Measurements from ENCODE around the gene BIRC3. TPM values are rescaled to one million over a fixed set of nuclear protein-coding genes. Genes with fewer than 3 reads are reported as not detected.
A peak's percentile ranks its signal among the peaks of the same experiment; 100 is the strongest.

BIRC3 gene
- total and polyA plus RNA-seq, 2 donors from 2014 or later, result 3.9 to 110 TPM

- no peak overlapping the region for H3K27ac ChIP-seq (ENCODE audit: low read depth in 2 of 2, low read length in 2 of 2)
- FAIRE-seq (no peak), DNase-seq (peak in 3 of 5 donors; percentile 39 to 57 (median 53))
- peaks cover 0 to 3% (median 0%) of the 10 kb centered on the region in 3 donors for H3K4me1 ChIP-seq (ENCODE audit: control insufficient read depth in 2 of 3, insufficient read depth in 2 of 3, low read depth in 1 of 3, low read length in 3 of 3)
- no peak overlapping the region for H3K9ac ChIP-seq (ENCODE audit: low read length in 3 of 3)
- H3K9me3 ChIP-seq (ENCODE audit: control insufficient read depth in 2 of 3, insufficient read depth in 1 of 3, low read length in 3 of 3), result no peaks in the 10 kb centered on the region
- TF ChIP-seq CTCF (IDR thresholded peaks at IDR 0.05; ENCODE audit: borderline replicate concordance, extremely low read depth, insufficient read depth), result no peak
- H3K36me3 ChIP-seq (ENCODE audit: control insufficient read depth in 2 of 3, insufficient read depth in 3 of 3, low read length in 3 of 3), result no peaks in the 10 kb centered on the region
- H3K4me3 ChIP-seq (ENCODE audit: low read length in 3 of 3), result no peak overlapping the region
- no peaks in the 10 kb centered on the region for H3K27me3 ChIP-seq (ENCODE audit: control insufficient read depth, insufficient read depth, low read length)
- intact Hi-C loops (cut with DNase I), result no loop called here
These were observed 36.9 kb upstream of the BIRC3 start for GRCh38 chr11:102280245-102280833.

GRCh38 chr11:102283116-102283485 lies 34.2 kb upstream of the BIRC3 start:
- no peaks in the 10 kb centered on the region for H3K27me3 ChIP-seq (ENCODE audit: control insufficient read depth, insufficient read depth, low read length)
- no peak overlapping the region for H3K4me3 ChIP-seq (ENCODE audit: low read length in 3 of 3)
- H3K27ac ChIP-seq (ENCODE audit: low read depth in 2 of 2, low read length in 2 of 2), result no peak overlapping the region
- H3K9me3 ChIP-seq (ENCODE audit: control insufficient read depth in 2 of 3, insufficient read depth in 1 of 3, low read length in 3 of 3), result no peaks in the 10 kb centered on the region
- intact Hi-C loops (cut with DNase I), result no loop called here
- no peak for TF ChIP-seq CTCF (IDR thresholded peaks at IDR 0.05; ENCODE audit: borderline replicate concordance, extremely low read depth, insufficient read depth)
- peaks cover 0 to 3% (median 0%) of the 10 kb centered on the region in 3 donors for H3K4me1 ChIP-seq (ENCODE audit: control insufficient read depth in 2 of 3, insufficient read depth in 2 of 3, low read depth in 1 of 3, low read length in 3 of 3)
- DNase-seq (no peak), FAIRE-seq (no peak)
- no peak overlapping the region for H3K9ac ChIP-seq (ENCODE audit: low read length in 3 of 3)
- H3K36me3 ChIP-seq (ENCODE audit: control insufficient read depth in 2 of 3, insufficient read depth in 3 of 3, low read length in 3 of 3), result no peaks in the 10 kb centered on the region

- no peak for DNase-seq
- no peak overlapping the region for H3K4me3 ChIP-seq (ENCODE audit: low read length in 3 of 3)
- H3K9ac ChIP-seq (ENCODE audit: low read length in 3 of 3), result no peak overlapping the region
- FAIRE-seq, result no peak
- peaks cover 0 to 3% (median 0%) of the 10 kb centered on the region in 3 donors for H3K4me1 ChIP-seq (ENCODE audit: control insufficient read depth in 2 of 3, insufficient read depth in 2 of 3, low read depth in 1 of 3, low read length in 3 of 3)
- intact Hi-C loops (cut with DNase I), result no loop called here
- H3K9me3 ChIP-seq (ENCODE audit: control insufficient read depth in 2 of 3, insufficient read depth in 1 of 3, low read length in 3 of 3), result no peaks in the 10 kb centered on the region
- H3K27ac ChIP-seq (ENCODE audit: low read depth in 2 of 2, low read length in 2 of 2), result no peak overlapping the region
- no peak for TF ChIP-seq CTCF (IDR thresholded peaks at IDR 0.05; ENCODE audit: borderline replicate concordance, extremely low read depth, insufficient read depth)
- no peaks in the 10 kb centered on the region for H3K27me3 ChIP-seq (ENCODE audit: control insufficient read depth, insufficient read depth, low read length)
- H3K36me3 ChIP-seq (ENCODE audit: control insufficient read depth in 2 of 3, insufficient read depth in 3 of 3, low read length in 3 of 3), result no peaks in the 10 kb centered on the region
These were observed 33.3 kb upstream of the BIRC3 start for GRCh38 chr11:102284008-102284407.

GRCh38 chr11:102286292-102286691 lies 31.0 kb upstream of the BIRC3 start:
- Histone ChIP-seq H3K27me3 (ENCODE audit: control insufficient read depth, insufficient read depth, low read length) (no peaks in the 10 kb centered on the region), H3K4me1 (ENCODE audit: control insufficient read depth in 2 of 3, insufficient read depth in 2 of 3, low read depth in 1 of 3, low read length in 3 of 3) (no peaks in the 10 kb centered on the region), H3K27ac (ENCODE audit: low read depth in 2 of 2, low read length in 2 of 2) (no peak overlapping the region), H3K36me3 (ENCODE audit: control insufficient read depth in 2 of 3, insufficient read depth in 3 of 3, low read length in 3 of 3) (no peaks in the 10 kb centered on the region), H3K9me3 (ENCODE audit: control insufficient read depth in 2 of 3, insufficient read depth in 1 of 3, low read length in 3 of 3) (no peaks in the 10 kb centered on the region), H3K9ac (ENCODE audit: low read length in 3 of 3) (no peak overlapping the region), H3K4me3 (ENCODE audit: low read length in 3 of 3) (no peak overlapping the region)
- FAIRE-seq (no peak), DNase-seq (no peak)
- intact Hi-C loops (cut with DNase I), result no loop called here
- no peak for TF ChIP-seq CTCF (IDR thresholded peaks at IDR 0.05; ENCODE audit: borderline replicate concordance, extremely low read depth, insufficient read depth)

All from kidney (tissue), 14 donors.